ENCODE results near the gene PCDHB2.
"Not testable (repeated sequence)": the region's sequence is repeated elsewhere in the genome, so short reads cannot be mapped to it uniquely, and the experiment has no call there.

The PCDHB2 gene

GRCh38 chr5:141094481-141095262 lies at the start of gene PCDHB2:
PCDHB2 (plus strand) TSS chr5:141094615; CDS start chr5:141094791, 176 bp downstream.
- DNase-seq (ENCODE audit: low spot score), result peak; percentile 86

- no peak for DNase-seq (ENCODE audit: low spot score)
Observed at GRCh38 chr5:141050622-141051520, 43.5 kb upstream of the PCDHB2 start, which contains the start of gene PCDHB1. PCDHB1 (plus strand) TSS chr5:141051374; CDS start chr5:141051471, 97 bp downstream.

GRCh38 chr5:141051521-141051866 lies 42.9 kb upstream of the PCDHB2 start:
- DNase-seq (ENCODE audit: low spot score), result no peak

- DNase-seq (ENCODE audit: low spot score), result no peak
Observed at GRCh38 chr5:141077826-141078225, 16.6 kb upstream of the PCDHB2 start.

- DNase-seq (ENCODE audit: low spot score), result no peak
Observed at GRCh38 chr5:141082228-141082627, 12.2 kb upstream of the PCDHB2 start.

GRCh38 chr5:141084487-141084989 lies 9.9 kb upstream of the PCDHB2 start:
- DNase-seq (ENCODE audit: low spot score), result peak; percentile 81

GRCh38 chr5:141095263-141095641 lies 837 bp downstream of the PCDHB2 start:
- DNase-seq (ENCODE audit: low spot score), result no peak

- DNase-seq (ENCODE audit: low spot score), result not testable (repeated sequence)
Observed at GRCh38 chr5:141096181-141096580, 1.8 kb downstream of the PCDHB2 start.

- not testable (repeated sequence) for DNase-seq (ENCODE audit: low spot score)
Observed at GRCh38 chr5:141096586-141096985, 2.2 kb downstream of the PCDHB2 start.

GRCh38 chr5:141100243-141100805 lies 5.9 kb downstream of the PCDHB2 start, which contains the start of gene PCDHB3:
PCDHB3 (plus strand) TSS chr5:141100473; CDS start chr5:141100650, 177 bp downstream.
- DNase-seq (ENCODE audit: low spot score), result peak; percentile 70

- DNase-seq (ENCODE audit: low spot score), result no peak
Observed at GRCh38 chr5:141101059-141101458, 6.6 kb downstream of the PCDHB2 start.

- DNase-seq (ENCODE audit: low spot score), result not testable (repeated sequence)
Observed at GRCh38 chr5:141102070-141102469, 7.7 kb downstream of the PCDHB2 start.

GRCh38 chr5:141102471-141102870 lies 8.1 kb downstream of the PCDHB2 start:
- DNase-seq (ENCODE audit: low spot score), result not testable (repeated sequence)

GRCh38 chr5:141105350-141105749 lies 10.9 kb downstream of the PCDHB2 start:
- DNase-seq (ENCODE audit: low spot score), result no peak

- no peak for DNase-seq (ENCODE audit: low spot score)
Observed at GRCh38 chr5:141119250-141119649, 24.8 kb downstream of the PCDHB2 start.

GRCh38 chr5:141121563-141121962 lies 27.1 kb downstream of the PCDHB2 start, which contains the start of gene PCDHB4:
PCDHB4 (plus strand) TSS chr5:141121818; CDS start chr5:141121999, 181 bp downstream.
- DNase-seq (ENCODE audit: low spot score), result no peak

- no peak for DNase-seq (ENCODE audit: low spot score)
Observed at GRCh38 chr5:141121985-141122384, 27.6 kb downstream of the PCDHB2 start.

GRCh38 chr5:141123396-141124135 lies 29.2 kb downstream of the PCDHB2 start:
- not testable (repeated sequence) for DNase-seq (ENCODE audit: low spot score)

GRCh38 chr5:141127305-141127704 lies 32.9 kb downstream of the PCDHB2 start:
- DNase-seq (ENCODE audit: low spot score), result no peak

GRCh38 chr5:141135030-141135717 lies 40.8 kb downstream of the PCDHB2 start, which contains the start of gene PCDHB5:
PCDHB5 (plus strand) TSS chr5:141135206; CDS start chr5:141135435, 229 bp downstream.
- DNase-seq (ENCODE audit: low spot score), result no peak

Data from RKO (cell line).